Ramos (cell line): ENCODE data around the gene GRM5.

Source experiments
- in situ Hi-C: fragments of 300-500 bp; cut with MboI; formaldehyde crosslinking; loops from one replicate; pipeline ENCODE4 v1.14.3; 2022; ENCODE audit warnings: low sequenced_read_pairs; ENCODE audit not compliant: unreplicated experiment

GRM5 gene

DNA sequence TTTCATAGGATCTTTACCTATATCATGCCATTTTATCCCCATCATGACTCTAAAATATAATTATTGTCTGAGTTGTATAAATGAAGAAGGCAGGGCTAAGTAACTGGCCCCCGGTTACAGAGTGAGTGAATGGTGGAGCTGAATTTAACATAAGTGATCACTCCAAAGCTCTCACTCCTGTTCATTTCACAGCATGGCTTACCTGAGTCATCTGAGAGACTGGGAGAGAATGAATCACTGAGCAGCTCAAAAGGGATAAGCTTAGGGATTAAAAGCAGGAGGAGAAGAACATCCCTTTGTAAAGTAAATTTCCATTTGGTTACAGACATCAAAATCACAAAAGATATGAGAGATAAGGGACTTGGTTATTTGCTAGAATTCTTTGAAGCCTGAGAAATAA is 434.3 kb downstream of the GRM5 start:
- in situ Hi-C loops: no loop called here

GRCh38 chr11:88629496-88629895 is 436.3 kb downstream of the GRM5 start:
- in situ Hi-C loops: no loop called here

- in situ Hi-C loops: no loop called here
Measured at GRCh38 chr11:88626216-88626615, 439.6 kb downstream of the GRM5 start.

DNA sequence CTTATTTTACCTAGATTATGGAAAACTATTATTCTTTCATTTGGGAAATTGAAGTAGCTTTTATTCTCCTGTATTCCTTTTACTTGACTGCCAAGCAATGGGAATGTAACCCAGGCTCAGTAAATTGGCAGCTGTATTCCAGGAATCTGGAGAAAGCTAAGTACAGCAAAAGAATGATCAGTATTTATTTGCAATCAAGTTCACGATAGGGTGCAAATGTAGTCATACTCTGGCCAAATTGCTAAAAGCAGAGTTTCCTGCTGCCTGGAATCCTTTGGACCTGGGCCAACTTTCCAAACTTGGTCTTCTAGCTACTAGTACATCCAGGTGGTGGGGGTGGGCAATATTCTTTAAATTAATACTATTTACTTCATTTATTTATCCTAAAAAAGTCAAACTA is 442.3 kb downstream of the GRM5 start:
- in situ Hi-C loops: no loop called here

DNA sequence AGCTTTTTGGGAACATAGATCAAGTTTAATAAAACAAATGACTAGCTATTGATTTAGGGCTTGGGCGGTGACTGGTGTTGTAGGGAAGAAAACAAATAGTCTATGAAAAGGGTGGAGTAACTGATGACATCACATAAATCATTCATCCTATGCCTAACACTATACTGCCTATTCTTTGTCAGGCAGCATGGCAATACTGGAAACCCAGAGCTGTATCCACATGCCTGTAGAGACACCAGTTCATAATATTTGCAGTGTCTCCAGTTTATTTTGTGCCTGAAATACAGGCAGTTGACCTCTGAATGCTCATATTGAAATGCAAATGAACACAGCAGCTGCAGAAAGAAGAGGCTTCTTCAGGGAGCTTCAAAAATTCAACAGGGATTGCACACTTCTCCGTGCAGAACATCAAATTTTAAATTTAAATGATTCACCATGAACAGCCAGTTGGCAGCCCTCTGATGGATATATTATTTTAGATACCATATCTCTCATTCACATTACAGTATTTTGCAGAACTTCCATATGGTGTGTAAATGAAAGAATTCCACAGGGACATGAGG is 445.1 kb downstream of the GRM5 start:
- in situ Hi-C loops: no loop called here

DNA sequence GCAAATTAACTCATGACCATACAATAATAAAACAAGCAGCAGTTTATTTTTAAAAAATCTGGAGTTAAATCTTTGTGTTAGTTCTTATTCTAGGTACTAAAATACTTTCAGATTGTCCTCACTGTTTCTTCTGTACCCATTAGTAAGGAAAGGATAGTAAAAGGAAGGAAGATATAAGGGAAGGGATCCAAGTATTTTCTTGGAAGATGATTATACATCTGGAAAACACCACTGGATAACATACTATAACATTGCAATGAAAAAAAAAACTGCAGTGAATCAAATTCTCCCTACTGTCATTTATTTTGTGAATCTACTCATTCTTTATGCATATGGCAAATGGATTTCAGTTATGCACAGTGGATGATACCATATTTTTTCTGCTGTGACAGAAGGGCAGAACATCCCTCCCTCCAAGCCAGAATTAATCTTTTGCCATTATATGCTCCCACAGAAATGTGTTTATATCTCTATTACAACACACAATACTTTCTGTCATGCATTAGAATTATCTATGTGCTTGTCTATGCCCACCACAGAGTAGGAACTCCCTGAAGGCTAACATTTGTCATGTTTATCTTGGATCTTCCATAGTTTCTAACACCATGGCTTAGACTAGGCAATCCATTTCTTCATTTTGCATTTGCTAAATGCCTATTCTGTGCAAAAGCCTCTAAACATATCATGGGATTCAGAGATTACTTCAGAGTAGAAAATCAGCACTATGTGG is 446.0 kb downstream of the GRM5 start:
- in situ Hi-C loops: no loop called here

DNA sequence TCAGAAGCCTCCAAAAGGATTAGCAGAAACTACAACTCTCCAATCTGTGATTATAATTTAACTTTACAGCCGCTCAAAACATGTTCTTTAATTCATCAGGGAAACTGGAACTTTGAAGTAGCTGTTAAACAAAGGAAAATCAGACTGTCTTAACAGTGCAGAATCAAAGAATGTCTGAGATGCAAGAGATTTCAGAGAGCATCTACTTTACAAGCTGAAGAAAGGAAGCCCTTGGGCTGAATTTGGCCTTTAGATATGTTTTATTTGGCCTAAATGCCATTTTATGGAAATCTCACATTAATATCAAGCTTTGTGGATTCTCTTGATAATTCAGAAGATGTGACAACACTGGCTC is 446.7 kb downstream of the GRM5 start:
- in situ Hi-C loops: no loop called here

DNA sequence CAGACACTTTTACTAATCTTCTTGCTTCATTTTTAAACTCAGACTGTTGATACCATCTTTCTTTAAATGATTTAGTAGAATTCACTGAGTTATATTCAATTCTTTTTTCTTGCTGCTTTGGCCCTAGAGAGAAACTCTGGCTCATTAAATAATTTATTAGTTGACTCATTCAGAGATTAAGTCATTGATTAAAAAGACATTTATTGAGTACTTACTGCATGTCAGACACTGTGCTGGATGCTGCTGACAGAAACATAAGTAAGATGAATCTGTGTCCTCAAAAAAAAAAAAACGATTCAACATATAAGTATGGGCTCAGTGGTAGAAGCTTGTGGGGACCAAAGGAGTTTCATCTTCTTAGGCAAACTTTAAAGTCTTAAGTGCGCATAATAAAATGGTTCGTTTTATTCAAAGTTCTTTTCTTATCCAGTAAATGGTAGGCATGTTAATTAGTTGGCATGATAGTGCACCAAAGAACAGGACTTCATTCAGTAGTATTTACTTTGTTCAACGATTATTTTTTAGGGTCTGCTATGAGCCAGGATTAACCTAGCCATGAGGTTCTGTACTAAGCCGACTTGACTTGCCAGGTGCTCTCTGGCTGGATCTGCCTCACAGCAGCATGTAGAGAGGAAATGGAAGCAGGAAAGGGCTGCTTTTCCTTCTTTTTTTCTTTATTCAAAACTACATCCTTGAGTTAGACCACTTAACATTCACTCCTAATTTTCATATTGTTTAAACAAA is 447.3 kb downstream of the GRM5 start:
- in situ Hi-C loops: no loop called here

- in situ Hi-C loops: no loop called here
Measured at GRCh38 chr11:88617226-88617625, 448.6 kb downstream of the GRM5 start.

DNA sequence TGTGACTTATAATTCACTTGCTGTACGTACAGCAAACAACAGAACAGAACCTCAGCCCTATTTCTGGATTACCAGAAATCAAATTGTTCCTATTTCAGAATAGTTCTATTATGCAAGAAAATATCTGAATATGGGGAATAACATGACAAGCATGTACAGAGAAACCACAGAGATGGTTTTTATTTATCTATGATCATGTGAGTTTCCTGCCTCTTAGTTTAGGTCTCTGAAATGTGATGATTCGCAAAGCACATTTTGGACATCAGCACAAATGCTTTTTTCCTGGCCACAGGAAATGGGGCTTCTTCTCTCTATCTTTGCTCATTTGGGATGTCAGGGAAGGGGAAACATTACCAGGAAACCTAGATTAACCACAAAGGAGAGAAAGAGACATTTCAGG is 461.5 kb downstream of the GRM5 start:
- in situ Hi-C loops: no loop called here

GRCh38 chr11:88603091-88603867 is 462.5 kb downstream of the GRM5 start:
- in situ Hi-C loops: no loop called here

- in situ Hi-C loops: no loop called here
Measured at GRCh38 chr11:88597387-88597786, 468.4 kb downstream of the GRM5 start.

DNA sequence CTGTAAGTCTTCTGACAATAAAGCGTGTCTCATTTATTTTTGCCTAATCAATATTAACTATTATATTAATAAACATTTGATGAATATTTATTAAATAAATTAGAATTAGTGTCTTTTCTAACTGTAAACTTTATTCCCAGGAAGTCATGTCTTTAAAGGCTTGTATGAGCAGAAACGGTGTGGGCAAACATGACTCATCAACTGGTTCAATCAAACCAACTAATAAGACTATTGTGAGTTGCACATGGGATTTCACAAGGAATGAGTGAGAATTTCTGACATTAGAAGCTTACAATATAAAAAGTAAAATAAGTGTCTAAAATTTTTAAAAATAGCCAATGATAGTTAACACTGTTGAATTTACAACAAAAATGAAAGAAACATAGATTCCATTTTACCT is 469.0 kb downstream of the GRM5 start:
- in situ Hi-C loops: no loop called here

DNA sequence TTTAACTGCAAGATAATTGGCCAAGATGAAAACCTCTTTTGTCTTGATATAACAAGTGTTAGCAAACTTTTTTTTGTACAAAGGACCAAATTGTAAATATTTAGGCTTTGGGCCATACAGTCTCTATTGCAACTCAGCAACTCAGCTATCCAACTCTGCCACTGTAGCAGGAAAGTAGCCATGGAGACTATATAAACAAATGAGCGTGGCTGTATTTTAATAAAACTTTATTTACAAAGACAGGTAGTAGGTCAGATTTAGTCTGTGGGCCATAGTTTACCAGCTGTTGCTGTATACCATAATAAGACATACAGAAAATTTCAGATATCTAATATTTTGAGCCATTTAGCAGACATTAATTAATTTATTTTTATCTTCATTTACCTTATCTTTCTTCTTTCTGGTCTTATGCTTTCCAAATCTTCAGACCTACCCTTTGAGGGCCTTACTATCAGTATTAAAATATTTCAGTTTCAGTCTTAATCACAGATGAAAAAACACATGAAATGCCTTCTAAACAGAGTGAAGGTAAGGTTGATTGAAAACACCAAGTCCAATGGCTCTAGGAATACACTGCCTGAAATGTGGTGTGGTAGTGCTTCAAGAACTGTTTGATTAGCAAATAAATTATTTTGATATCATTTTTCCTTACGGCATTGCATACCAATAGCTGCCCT is 471.4 kb downstream of the GRM5 start:
- in situ Hi-C loops: no loop called here

DNA sequence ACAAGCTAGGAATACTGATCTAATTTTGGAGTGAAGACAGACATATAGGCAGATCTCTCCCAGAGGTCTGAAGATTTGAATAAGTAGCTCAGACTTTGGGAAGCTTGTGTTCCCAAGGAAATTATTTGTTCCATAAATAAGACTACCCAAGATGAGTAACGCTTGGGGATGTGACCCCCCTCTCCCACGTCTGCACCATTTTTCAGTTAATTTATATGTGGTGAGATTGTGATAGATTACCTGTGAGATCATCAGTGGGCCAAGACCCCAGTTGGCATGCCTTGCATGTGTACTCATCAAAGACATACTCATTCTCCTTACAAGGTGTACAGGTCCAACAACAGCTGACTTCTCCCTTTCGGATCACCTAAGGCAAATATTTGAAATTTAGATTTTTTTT is 475.4 kb downstream of the GRM5 start:
- in situ Hi-C loops: no loop called here

GRCh38 chr11:88583251-88583650 is 482.5 kb downstream of the GRM5 start:
- in situ Hi-C loops: no loop called here

DNA sequence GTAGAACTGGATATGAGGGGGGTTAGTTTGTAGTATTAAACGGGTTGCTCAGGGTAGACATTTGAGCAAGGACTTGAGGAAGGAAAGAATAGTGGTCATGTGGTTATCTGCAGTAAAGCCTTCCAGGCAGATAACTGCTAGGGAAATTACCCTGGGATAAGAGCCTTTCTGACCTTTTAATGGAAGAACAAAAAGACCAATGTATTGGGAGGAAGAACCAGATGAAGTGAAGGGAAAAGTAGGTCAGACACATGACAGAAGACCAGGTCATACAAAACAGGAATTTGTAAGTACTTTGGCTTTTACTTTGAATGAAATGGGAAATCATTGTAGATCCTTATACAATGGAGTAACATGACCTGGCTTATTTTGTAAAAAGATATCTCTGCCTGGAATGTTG is 486.3 kb downstream of the GRM5 start:
- in situ Hi-C loops: no loop called here

- in situ Hi-C loops: no loop called here
Measured at GRCh38 chr11:88576741-88577140, 489.0 kb downstream of the GRM5 start.

- in situ Hi-C loops: no loop called here
Measured at GRCh38 chr11:88575916-88576315, 489.9 kb downstream of the GRM5 start.

GRCh38 chr11:88569342-88569741 is 496.4 kb downstream of the GRM5 start:
- in situ Hi-C loops: no loop called here
